Hindlimb muscle (tissue), 1 donor: Measurements from ENCODE around the gene TXNDC11. TPM values are rescaled to one million over a fixed set of nuclear protein-coding genes. Genes with fewer than 3 reads are reported as not detected.

Source experiments
- DNase-seq: peaks from one replicate; pipeline ENCODE4 v3.0.0-alpha.2; 2013
- polyA plus RNA-seq: library from polyadenylated mRNA; unstranded; fragments of 120-200 nt; gene quantifications from one replicate; pipeline ENCODE4 v1.2.1, GENCODE V29; 2013; ENCODE audit not compliant: insufficient read length

Gene TXNDC11
- polyA plus RNA-seq, 1 donor, result 22.3 TPM

DNA sequence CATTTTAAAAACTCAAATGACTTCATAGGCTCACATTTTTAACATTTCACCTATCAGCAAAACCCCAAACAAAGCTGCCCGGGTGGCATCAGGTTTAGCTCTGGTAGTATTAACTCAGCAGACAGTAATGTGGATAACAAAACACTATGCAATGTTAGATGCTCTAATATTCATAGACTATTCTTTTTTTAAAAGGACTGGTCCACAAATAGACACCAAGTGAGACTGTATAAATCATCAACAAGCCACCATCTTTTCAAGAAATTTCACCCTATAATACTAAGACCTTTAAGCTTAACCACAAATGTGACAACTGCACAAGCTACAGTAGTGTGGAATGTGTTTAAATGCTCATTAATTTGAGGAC is 54.2 kb downstream of the TXNDC11 start:
- DNase-seq, result no peak

DNA sequence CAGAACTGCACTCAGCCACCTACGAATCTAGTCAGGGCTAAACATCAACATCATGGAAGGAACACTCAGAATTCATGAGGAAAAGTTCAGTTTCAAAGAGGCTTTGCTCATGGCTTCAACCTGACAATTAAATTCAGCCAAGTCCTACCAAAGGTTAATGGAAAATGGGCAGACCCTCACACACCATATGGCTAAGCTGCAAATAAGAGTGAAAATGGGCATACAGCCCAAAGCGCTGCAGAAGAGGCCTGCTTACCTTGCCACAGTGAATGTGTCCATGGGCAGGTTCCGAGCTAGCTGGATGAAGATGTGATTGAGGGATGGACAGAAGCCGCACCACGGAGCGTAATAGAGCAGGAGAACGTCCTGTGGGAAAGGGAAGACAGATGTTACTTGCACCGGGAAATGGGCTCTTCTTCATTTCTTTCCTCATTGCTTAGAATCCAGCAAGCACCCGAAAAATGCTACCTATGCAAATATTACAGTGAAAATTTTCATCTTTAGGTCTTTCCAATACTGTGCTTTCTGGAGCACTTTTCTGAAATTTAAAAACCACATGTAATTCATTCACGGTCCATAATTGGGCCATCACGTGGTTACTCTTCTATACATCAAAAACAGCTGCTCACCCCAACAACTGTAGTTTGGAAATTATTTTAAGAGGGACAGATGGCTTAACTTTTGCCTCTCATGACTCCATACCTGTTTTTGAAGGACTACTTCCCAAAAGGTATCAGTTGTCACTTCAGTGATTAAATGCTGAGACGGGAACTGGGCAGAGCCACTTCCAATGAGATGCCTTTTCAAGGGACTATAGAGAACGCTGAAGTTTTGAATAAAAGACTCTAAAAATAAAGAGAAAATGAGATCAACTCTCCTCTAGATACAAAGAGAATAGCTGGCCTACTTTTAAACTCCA is 54.8 kb downstream of the TXNDC11 start:
- no peak for DNase-seq

DNA sequence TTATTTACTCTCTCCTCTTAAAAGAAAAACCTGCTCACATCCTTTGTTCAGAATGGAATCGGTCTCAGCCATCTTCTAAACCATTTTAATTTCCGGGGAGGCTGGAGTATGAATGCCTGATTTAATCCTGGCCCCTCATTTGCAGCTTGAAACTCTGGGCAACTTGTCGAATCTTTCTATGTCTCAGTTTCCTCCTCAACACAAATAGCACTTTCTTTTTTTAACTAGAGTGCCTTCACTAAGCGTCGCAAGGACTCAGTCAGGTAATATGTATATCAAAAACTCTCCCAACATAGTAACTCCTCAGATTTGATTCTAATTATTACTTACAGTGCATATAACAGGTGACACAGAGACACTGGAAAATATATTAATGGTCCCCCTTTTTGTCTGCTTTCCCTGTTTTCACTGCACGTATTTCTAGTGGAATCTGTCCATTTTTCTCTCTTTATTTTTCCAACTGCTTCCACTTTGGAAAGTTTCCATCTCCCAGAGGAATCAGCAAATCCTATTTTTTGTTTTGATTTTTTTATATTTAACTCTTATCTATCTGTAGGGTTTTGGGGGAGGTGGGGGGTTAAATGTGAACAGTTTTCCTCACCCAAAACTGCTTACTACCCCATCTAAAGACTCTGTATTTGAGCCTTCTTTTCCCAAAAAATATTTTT is 55.8 kb downstream of the TXNDC11 start:
- no peak for DNase-seq

DNA sequence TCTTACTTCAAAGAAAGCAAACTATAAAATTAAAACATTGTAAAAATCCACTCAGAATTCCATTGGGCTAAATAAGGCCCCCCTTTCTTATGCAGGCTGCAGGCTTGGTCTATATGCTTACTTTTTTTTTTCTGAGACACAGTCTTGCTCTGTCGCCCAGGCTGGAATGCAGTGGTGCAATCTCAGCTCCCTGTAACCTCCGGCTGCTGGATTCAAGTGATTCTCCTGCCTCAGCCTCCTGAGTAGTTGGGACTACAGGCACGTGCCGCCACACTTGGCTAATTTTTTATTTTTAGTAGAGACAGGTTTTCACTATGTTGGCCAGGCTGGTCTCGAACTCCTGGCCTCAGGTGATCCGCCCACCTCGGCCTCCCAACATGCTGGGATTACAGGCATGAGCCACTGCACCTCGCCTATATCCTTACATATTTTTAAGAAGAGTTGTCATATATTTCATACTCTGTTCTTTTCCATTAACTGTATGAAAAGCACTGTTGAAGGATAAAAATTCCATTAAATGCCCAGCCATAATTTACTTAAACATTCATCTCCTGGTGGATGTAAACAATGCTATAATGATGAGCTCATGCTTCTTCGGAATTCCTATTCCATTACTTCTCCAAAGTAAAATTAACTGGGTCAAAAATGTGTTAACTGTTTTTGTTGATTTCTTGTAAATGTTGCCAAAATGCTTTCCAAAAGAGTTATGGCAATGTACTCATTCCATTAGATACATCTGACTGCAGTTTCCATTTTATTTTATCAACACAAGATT is 56.6 kb downstream of the TXNDC11 start:
- DNase-seq, result no peak

DNA sequence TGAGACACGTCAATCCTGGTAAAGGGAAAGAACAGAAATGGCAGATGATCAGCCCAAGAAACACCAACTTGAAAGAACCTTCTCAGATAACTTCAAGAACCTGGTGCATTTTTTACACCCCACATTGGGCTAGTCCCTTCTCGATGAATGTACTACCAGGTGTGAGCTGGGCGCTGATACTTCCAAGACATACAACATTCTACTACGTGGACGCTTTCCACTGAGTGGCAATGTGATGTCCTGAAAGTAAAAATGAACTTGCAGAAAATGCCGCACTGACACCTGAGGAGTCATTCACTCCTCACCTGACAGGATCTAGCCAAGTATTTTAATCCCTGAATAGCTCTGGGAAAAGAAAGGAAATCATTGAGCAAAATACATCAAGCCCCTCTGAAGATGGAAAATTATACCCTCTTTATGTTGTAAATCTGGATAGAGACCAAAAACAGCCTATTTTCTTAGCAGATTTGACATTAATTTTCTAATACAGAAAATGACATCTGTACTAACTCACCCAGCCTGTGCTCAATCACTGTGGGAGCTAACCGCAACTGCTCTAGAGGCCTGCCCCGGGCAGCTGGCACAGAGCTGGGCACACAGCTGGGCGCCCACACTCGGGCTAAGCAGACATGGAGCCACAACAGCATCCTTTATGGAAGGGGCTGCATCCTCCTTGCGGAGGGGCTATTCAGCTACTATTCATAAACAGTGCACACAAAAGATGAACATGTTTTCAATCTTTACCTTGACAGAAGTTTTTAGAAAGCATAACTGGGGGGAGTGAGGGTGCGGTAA is 58.2 kb downstream of the TXNDC11 start:
- DNase-seq, result no peak

DNA sequence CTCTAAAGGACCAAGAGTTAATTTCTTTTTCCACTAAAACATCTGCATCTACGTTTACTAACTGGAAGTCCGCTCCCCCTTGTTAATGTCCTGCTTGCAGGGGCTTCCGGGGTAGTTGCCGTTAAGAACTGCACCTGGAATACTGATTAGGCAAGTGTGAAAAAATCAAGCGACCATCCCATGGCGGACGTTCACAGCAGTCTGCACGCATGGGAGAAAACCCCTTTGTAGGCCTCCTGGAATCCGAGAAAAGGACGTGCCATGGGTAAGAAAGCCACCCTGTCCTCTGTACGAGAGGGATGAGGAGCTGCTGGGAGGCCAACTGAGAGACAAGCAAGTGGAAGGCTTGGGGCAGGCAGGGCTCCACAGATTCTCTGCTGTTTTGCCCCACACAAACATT is 59.5 kb downstream of the TXNDC11 start:
- no peak for DNase-seq

DNA sequence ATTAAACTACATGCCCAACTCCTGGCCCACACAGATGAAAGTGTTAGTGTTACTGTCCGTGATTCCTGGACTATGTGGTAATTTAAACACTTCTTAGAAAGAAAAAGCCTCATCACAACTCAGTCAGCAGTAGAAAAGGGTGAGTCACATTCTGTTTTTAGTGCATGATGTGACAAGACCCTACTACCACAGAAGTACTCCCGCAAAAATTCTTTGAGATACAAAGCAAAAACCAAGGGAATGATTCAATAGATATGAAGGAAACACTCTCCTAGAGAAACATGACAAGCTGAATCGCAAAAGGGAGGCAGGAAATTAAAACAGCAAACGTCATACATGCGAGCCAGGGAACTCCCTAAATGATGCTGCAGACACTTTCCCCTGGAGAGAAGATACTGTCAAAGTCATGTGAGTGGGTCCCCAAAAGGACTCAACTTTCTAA is 60.0 kb downstream of the TXNDC11 start:
- DNase-seq, result no peak

DNA sequence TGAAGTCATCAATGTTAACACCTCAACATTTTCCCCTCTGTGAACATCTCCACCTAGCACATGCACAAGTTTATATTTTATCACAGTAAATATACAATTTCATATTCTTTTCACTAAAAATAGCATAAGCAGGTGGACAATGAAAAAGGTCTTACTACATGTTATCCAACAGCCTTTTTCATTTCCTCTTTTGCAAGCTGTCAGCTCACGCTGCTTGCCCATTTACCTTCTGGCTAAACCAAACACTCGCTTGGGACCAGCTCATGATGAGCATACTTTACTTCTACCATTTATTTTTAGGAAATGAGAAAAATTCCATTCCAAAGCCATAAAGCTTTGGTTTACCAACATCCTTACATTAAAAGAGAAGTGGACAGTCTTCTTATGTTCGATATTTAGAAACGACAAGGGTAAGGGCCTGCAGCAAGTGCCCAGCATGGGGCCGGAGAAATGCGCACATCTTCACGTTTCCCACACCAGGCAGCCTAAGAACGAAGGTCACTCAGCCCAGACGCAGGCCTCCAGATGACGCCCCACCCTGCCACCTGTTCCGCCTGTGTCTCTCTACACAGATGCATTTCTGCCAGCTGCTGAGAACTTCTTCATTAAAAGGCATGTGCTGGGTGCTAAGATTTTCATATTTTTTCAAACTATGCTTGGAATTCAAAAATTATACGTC is 60.5 kb downstream of the TXNDC11 start:
- DNase-seq, result no peak

DNA sequence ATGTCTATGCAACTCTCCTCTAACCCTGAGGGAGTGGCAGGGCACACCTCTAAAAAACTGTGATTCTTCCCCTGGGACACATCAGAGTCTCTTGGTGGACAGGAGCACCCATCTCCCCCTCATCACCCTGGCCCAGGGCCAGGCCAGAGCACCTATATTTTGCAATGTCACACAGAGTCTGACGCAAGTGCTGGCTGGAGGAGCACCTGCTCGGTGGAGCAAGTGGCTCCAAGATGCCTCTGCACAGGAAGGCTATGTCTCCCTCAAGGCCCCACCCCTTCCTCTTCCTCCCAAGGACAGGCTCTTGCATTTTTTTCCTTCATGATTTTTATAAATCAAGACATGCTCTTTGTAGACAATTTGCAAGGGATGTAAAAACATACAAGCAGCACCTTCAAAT is 61.1 kb downstream of the TXNDC11 start:
- no peak for DNase-seq

DNA sequence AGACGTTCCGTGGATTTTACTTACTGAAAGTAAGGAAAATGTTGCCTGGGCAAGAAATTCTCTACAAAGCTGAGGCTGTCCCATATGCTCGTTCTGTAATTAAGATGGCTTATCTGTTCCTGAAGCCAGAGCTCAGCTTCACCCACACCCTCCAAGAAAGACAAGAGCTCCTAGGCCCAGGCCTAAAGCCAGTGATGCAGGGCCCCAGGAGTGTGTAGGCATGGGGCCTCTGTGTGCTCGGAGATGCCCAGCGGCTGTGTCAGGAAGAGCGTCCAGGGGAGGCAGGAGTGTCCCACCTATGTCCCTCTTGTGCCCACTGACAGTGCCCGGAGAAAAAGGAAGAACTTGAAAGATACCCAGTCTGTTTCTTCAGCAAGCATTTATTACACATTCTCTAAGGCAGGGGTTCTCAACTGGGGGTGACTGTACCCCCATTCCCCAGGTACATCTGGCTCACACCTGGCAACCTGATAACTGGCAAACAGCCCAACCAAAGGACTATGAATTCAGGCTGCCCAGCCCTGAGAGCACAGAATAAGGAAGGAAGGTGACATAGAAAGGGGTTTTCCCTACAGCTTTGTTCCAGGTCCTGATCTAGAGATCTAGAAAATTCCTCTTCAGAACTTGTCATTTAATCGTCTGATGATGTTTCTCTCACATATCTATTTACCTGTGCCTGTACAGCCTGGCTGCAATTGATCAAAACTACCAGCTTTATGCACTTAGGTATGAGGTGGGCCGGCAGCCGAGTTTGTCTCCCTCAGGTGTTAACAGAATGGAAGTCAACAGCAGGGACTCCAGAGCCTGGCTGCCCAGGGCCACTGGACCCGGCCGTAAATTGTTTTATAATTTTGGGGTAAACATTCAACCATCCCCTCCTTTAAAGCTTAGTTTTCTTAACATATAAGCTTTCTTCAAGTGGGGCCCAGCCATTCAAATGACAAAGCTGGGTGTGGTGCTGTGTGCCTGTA is 62.4 kb downstream of the TXNDC11 start:
- DNase-seq, result no peak

DNA sequence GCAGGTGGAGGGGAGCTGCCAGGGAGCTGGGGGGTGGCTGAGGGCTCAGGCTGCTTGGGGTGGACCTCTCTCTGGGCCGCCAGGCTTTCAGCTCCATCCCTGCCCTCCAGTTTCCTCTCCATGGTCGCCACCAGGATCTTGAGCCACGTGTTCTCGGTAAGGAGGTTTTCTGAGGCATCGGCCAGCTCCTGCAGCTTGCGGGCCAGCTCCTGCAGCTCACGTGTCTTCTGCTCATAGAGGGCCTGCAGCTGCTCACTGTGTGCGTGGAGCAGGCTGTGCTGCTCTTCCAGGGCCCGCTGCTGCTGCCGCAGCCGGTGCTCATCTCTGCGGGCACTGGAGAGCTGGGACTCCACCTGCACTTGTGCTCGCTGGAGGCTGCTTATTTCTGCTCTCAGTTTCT is 63.4 kb downstream of the TXNDC11 start:
- DNase-seq, result no peak

DNA sequence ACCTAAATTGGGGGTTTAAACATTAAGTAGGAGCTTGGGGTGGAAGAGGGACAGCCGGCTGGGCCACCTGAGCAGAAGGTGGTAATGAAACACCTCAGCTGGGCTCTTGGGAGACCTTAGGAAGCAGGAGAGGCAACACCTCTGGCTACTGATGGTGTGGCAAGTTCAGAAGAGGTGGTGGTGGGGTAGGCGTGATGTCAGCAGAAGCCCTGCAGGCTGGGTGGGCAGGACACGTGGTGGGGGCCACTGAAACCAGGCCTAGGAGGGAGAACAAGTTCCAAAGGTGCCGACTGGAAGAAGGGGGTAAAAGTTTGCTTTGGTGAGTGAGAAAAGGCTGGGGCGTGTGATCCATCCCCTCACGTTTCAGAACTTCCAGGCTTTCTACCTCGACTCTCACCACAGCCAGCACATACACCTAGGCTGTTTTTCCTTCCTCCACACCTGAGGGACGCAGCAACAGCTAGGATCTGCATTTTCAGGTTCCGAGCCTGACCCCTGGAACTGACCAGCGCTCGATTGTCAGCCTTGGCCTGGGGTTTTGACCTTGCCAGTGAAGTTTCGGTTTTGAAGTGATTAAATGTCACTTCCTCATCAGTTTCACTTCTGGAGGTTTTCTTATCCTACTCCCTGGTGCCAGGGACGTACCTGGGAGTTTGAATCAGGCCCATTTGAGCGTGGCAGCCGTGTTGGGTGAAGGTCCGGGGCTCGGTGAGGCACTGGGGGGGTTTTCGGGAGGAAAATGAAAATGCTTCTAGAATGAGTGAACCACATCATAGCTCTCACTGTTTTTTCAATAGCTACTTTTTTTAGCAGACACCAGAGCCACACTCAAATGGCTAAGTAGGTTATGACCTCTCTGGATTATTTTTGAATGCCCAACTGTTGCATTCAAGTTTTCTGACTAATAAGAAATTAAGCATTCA is 64.4 kb downstream of the TXNDC11 start:
- DNase-seq, result no peak

DNA sequence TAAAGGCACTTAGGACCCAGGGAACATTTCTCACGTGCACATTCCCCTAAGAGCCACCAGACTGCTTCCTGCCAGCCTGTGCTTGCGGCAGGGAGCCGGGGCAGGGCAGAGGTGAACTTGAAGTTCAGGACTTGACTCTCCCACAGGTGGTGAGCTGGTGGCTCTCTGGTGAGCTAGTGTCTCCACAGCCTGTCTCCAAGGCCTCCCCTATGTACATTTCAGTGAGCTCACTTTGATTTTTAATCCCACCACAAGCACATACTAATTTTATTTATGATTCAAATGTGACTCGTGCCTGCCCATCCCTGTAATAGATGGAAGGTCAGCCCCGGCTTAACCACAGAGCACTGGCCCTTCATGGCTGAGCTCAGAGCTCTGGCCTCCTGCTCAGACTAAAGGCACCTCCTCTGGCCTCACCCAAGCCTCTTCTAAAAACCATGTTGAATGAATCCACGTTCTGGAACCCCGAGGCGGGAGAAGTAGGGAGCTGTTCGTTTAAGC is 65.2 kb downstream of the TXNDC11 start:
- DNase-seq, result no peak

DNA sequence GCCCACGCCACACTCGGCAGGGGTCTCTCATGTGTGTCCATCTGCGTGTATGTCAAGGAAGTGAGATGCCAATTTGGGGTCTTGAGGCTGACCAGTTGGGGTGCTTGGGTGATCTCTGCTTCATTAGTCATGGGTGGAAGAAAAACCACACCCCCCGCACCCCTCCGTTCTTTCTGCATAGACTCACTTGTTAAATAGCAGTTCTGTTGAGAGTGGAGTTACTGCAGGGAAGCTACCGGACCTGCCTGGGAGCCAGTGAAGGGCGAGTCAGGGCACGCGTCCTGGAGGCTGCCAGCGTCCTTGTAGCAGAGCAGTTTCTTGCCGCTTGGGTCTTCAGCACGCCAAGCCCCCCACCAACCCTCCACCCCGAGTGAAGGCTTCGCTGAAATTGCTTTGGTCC is 65.9 kb downstream of the TXNDC11 start:
- DNase-seq, result no peak

DNA sequence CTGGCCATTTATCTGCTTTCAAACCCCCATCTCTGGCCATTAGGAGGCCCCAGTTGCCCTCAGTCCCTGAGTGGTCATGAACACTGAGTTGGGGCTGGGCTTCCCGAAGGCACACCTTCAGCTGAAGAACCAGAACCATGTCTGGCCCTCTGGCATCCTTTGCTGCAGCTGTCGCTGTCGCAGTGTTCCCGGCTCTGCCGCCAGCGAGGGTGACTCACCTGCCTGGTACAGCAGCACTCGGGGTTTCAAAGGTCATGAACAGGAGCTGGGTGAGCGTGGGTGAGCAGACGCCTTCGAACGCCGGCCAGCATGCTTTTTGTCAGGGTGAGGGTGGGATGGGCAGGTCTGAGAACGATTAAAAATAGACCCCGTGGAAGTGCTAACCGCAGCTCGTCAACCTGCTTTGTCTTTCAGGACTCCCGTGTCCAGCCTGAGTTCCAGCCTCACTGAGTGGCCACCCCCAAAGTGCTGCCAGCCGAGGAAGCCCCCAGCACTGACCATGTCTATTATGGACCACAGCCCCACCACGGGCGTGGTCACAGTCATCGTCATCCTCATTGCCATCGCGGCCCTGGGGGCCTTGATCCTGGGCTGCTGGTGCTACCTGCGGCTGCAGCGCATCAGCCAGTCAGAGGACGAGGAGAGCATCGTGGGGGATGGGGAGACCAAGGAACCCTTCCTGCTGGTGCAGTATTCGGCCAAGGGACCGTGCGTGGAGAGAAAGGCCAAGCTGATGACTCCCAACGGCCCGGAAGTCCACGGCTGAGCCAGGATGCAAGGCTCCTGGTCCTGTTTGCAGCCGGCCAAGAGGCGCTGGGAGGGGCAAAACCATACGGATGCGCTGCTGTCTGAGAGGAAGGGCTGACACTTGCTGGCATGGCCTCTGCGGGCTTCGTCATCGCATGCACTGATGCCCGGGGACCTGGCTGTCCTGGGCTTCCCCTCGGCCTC is 66.8 kb downstream of the TXNDC11 start:
- DNase-seq, result no peak

DNA sequence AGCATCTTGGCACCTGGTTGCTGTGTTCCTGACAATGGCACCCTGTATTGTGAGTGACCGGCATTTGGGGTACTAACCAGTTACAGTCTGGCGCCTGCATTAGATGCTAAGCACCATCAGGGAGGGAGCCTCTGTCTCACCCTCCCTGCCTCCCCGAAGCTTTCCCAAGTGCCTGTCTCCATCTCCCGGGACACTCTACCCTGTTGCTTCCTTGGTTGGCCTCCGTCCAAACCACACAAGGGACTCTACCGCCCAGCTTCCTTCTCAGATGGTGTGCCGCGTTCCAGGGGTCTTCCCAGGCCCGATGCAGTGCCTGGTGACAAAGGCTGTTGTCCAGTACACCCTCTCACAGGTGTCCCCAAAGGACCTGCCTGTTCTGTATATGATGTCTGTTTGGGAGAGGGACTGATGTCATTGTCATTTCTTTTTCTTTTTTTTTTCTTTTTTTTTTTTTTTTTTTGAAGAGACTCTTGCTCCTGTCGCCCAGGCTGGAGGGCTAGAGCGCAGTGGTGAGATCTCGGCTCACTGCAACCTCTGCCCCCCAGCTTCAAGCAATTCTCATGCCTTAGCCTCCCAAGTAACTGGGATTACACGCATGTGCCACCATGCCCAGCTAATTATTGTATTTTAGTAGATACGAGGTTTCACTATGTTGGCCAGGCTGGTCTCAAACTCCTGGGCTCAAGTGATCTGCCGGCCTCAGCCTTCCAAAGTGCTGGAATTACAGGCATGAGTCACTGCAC is 67.7 kb downstream of the TXNDC11 start:
- no peak for DNase-seq
